ENCODE data around the gene ITGBL1. TPM values are rescaled to one million over a fixed set of nuclear protein-coding genes. Genes with fewer than 3 reads are reported as not detected.

Gene ITGBL1
- total and polyA plus RNA-seq, 2 donors (not counting 3 experiments of a cell fraction or from before 2014, with no cell fraction given) = 4.6 to 8.8 TPM

GRCh38 chr13:101695870-101696516 lies 243.5 kb downstream of the ITGBL1 start:
- H3K4me2 ChIP-seq (ENCODE audit: insufficient read depth, low read length) = no peak overlapping the region
- H3K79me2 ChIP-seq (ENCODE audit: control insufficient read depth, insufficient read depth, low read length) = no peaks in the 10 kb centered on the region
- ChIA-PET POLR2A (no interaction called here), CTCF (no interaction called here)
- no peaks in the 10 kb centered on the region for H3K9me1 ChIP-seq (replicated peaks; ENCODE audit: control insufficient read depth, extremely low read depth, insufficient read depth, low read length)
- H4K20me1 ChIP-seq (replicated peaks; ENCODE audit: control insufficient read depth, extremely low read depth, insufficient read depth, low read length) = no peaks in the 10 kb centered on the region
- dilution Hi-C loops (cut with MboI; ENCODE audit: extremely low pct_ligation_motif_present, low sequenced_read_pairs) = no loop called here
- no peak overlapping the region for H3K9ac ChIP-seq (replicated peaks; ENCODE audit: extremely low read depth, insufficient read depth, low read length)
- H3K9me3 ChIP-seq (replicated peaks; ENCODE audit: control insufficient read depth, insufficient read depth, low read length) = no peaks in the 10 kb centered on the region
- intact Hi-C loops (cut with micrococcal nuclease) = no loop called here
- no peak for FAIRE-seq
- H3K36me3 ChIP-seq (ENCODE audit: control insufficient read depth in 2 of 2, extremely low read depth in 1 of 2, insufficient read depth in 2 of 2, low read length in 2 of 2) = no peaks in the 10 kb centered on the region
- no peak for TF ChIP-seq JUN (IDR thresholded peaks at IDR 0.05; ENCODE audit: borderline replicate concordance, insufficient read depth, insufficient read length, low read depth)
- TF ChIP-seq POLR2AphosphoS5 (IDR thresholded peaks at IDR 0.05; ENCODE audit: insufficient read depth, low read depth, low read length) = no peak
- no peak for TF ChIP-seq CTCF (IDR thresholded peaks at IDR 0.05; ENCODE audit: extremely low read depth in 1 of 2, insufficient read depth in 1 of 2, low read depth in 1 of 2, low read length in 2 of 2)
- no peak for TF ChIP-seq POLR2A (IDR thresholded peaks at IDR 0.05; ENCODE audit: low read depth, low read length)
- TF ChIP-seq MAX (IDR thresholded peaks at IDR 0.05; ENCODE audit: insufficient read depth, insufficient read length) = no peak
- no peak for TF ChIP-seq MYC (IDR thresholded peaks at IDR 0.05; ENCODE audit: low read depth, low read length)
- TF ChIP-seq EZH2 (IDR thresholded peaks at IDR 0.05; ENCODE audit: borderline replicate concordance, low read depth, low read length, severe bottlenecking) = no peak
- TF ChIP-seq GATA2 (IDR thresholded peaks at IDR 0.05; ENCODE audit: insufficient read depth, insufficient read length, low read depth, low read length) = no peak
- no peak for TF ChIP-seq FOS (IDR thresholded peaks at IDR 0.05; ENCODE audit: borderline replicate concordance, insufficient read depth, low read length)
- H2AFZ ChIP-seq (ENCODE audit: low read depth, low read length) = no peak overlapping the region
- no peaks in the 10 kb centered on the region for H3K4me1 ChIP-seq (ENCODE audit: control insufficient read depth, extremely low read depth, insufficient read depth, low read length)
- no peak for DNase-seq (ENCODE audit: low read depth, low spot score)
- no TSS peak for BruUV-seq (replicated peaks)
- no peak overlapping the region for H3K27ac ChIP-seq (ENCODE audit: insufficient read depth, low read depth, low read length)
- no peak overlapping the region for H3K4me3 ChIP-seq (replicated peaks in 1 of 3; ENCODE audit: insufficient read depth in 1 of 3, low read depth in 1 of 3, low read length in 3 of 3)
- no peaks in the 10 kb centered on the region for H3K27me3 ChIP-seq (ENCODE audit: control insufficient read depth in 2 of 2, insufficient read depth in 2 of 2, low read length in 2 of 2)

Measured in endothelial cell of umbilical vein (primary cell).